Activated gamma-delta T cell treated with anti-CD3 and anti-CD28 coated beads, Interleukin-2, amount 50 U/mL, for 16 hours (primary cell): ENCODE measurements around the gene GRK6.

ENCODE experiments used
- DNase-seq: peaks from one replicate; pipeline ENCODE4 v3.0.0-alpha.2; 2020; ENCODE audit warnings: low read depth

The GRK6 gene

GRCh38 chr5:177440990-177441780 lies 14.7 kb downstream of the GRK6 start:
- DNase-seq = no peak

- no peak for DNase-seq
Observed at GRCh38 chr5:177442066-177442826, 15.8 kb downstream of the GRK6 start.

GRCh38 chr5:177443144-177443983 lies 16.9 kb downstream of the GRK6 start:
- DNase-seq = no peak

GRCh38 chr5:177444106-177445051 lies 17.9 kb downstream of the GRK6 start:
- DNase-seq = no peak

- no peak for DNase-seq
Observed at GRCh38 chr5:177445052-177445916, 18.8 kb downstream of the GRK6 start.

- no peak for DNase-seq
Observed at GRCh38 chr5:177445917-177446199, 19.4 kb downstream of the GRK6 start.

GRCh38 chr5:177446200-177447065 lies 20.0 kb downstream of the GRK6 start, which contains the start of gene PRR7:
Gene PRR7 (plus strand): TSS chr5:177446814. CDS start chr5:177455068, 8,254 bp downstream.
- DNase-seq = peak; percentile 46

- DNase-seq = peak; percentile 61
Observed at GRCh38 chr5:177447066-177447610, 20.7 kb downstream of the GRK6 start.

- no peak for DNase-seq
Observed at GRCh38 chr5:177447611-177448243, 21.3 kb downstream of the GRK6 start.

- DNase-seq = no peak
Observed at GRCh38 chr5:177448244-177448950, 21.9 kb downstream of the GRK6 start.

GRCh38 chr5:177449140-177450061 lies 22.9 kb downstream of the GRK6 start:
- no peak for DNase-seq

- DNase-seq = no peak
Observed at GRCh38 chr5:177450667-177451424, 24.4 kb downstream of the GRK6 start.

GRCh38 chr5:177452688-177453638 lies 26.5 kb downstream of the GRK6 start:
- DNase-seq = no peak

GRCh38 chr5:177453852-177454396 lies 27.4 kb downstream of the GRK6 start:
- no peak for DNase-seq
